NCI-H1092 (cell line): Measurements from ENCODE around the gene MAB21L1.

ENCODE experiments used
- DNase-seq: peaks from one replicate; lab custom pipeline; 2025; lab: John Stamatoyannopoulos, UW

MAB21L1 gene

DNA sequence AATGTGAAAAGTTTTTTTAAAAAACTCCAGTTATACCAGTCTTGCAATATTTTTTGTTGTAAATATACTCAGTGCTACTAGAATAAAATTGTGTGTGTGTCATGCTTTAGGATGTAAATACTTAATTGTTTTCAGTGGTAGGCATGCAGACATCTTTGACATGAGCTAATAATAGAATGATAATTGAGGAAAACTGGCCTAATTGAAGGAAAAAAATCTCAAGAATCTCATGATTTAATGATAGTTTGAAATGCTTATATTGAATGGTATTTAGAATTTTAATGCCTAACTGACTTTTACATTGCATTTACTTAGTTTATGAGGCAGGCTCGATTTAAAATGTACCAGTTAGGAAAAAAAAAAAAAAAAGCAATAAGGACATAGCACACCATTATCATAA is 3.2 kb upstream of the MAB21L1 start:
- DNase-seq = no peak

DNA sequence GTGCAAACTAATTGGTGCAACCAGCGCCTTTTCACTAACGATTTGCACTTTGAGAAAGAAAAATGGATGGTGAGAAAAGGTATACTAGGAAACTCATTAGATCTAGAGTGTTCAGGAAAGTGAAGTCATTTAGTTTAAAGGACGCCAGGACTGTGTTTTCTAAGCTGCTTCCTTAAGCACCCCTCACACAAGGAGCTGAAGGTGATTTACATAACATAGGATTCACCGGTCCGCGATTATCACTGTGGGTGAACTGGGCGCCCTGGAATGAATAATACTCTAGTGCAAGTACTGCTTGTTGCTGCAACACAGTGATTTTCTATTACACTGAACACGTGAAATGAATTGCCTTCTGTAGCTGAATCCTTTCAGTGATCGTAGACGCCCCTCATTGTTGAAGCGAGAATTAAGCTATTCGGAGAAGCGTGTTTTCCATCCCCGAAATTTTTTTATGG is 2.6 kb upstream of the MAB21L1 start:
- no peak for DNase-seq

DNA sequence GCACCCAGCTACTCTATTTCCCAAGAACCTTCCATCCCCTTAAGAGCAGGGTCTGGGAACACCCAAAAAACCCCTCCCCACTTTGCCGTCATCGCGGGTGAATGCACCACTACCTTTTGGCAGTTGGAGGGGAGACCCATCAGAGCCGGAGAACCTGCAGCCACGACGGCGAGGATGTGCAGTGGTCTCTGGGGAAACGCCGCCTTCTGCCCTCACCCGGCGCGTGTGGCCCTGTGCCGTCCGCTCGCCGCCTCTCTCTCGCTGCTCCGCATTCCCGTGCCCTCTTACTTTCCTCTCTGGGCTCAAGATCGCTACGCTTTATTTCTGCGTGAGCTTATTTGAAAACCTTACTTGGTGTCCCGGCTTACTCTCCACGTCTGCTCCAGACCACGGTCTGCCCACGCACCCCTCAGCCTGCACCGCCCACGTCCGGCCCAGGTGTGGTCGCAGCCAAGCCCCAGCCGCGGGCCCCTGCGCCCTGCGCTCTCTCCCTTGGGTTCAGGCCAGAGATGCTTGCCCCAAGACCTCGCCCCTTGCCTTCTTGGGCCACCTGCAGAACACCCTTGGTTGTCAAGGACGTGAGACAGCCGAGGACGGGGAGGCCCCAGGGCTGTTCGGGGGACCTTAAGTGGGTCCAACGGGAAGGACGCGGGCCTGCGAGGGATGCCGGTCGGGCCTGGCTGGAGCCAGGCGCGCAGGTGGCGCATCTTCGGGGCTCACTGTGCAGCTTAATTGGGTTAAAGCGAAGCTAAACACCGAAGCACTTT is 2.0 kb upstream of the MAB21L1 start:
- no peak for DNase-seq

DNA sequence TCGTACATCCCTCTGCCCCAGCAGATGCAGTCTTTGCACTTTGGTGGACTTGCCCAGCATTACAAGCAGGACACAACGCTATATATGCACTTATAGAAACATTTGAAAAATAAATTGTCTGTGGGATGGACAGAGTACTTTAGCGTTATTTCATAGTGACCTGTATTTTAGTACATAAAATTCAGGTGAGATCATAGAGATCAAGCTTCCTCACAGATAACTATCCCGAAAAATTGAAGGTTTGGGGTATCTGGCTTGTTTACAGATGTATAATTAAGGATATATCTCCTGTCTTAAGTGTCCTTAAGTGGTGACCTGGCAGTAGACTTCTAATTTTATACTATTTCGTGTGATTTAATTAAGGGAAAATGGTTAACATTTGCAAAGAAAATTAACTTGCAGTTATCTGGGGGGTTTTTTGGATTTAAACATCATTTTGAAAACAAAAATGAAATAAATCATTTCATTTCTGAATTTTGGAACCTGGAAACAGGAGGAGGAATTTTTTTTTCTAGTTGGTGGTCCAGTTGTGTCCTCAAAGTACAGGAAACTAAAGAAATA is 977 bp upstream of the MAB21L1 start:
- no peak for DNase-seq

DNA sequence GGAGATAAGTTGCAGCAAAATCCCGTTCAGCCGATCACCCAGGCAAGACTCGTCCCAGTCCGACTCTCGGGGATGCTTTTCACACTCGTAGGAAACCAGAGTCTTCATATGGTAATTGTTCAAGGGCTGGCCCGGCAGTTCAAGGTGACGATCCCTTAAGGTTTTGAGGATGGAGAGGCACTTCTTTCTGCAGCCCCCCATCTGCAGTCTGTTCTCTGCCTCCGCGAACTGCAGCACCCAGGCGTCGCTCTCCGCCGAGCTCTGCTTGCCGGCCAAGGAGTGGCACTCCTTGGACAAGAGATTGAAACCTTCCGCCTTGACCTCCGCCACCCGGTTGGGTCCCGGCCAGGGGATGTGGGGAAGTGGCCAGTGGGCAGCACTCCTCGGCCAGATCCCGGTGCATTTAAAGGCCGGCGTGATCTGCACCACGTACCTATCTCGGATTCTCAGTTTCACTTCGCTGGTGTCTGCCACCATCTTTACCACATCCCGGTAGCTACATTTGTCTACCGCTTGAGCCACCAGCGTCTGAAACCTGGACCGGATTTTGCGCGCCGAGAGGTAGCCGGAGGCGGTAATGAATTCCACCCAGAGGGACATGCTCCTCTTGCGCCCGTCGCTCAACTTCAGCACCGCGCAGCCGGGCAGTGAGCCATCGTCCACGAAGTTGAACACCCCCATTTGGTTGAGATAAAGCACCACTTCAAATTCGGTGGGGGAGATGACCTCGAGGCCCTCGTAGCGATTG is 1.1 kb downstream of the MAB21L1 start:
- no peak for DNase-seq

DNA sequence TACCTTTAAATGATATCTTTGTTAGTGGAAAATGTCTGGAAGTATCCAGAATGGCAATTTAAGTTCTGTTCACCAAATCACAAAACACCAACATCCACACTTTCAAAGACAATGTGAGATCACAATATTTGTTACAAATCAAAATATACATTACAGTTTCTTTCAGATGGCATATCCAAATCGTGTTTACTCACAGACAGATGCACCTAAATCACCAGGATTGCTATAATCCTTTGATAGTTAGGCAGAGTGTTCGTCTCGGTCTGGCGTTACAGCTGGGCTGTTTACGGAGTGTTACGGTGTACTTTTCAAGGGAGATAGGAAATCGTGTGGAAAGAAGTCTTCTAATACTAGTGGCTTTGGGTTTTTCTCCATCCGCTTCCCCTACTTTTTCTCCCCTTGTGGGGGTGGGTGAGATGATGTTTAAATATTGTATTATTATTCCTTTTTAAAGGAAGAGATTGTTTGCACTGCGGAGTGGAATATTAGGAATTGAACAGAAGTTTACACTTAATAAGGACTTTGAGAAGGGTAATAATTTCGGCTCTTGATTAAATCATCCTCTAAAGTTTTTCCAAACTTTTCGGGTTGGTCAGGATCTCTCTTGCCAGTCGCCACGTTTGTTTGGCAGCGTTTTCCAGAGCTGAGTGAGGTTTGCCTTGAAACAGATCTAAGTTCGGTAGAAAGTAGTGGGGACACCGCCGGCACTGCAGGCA is 1.8 kb downstream of the MAB21L1 start:
- DNase-seq = no peak

DNA sequence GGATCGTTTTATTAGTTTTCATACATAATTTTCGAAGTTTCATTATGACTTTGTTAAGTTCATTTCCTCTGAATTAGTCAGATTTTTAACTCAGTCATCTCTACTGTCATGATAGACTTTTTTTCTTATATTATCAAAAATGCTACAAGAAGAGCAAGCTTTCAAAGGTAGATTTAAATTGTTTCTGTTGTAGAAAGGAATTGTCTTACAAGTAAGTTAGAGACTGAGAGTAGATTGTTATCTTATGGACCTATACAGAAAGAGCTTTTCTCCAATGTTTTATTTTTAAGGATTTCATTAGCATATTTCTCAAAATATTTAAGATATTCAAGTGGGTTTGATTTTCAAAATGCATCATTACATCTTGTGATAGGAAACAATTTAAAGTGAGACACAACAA is 2.7 kb downstream of the MAB21L1 start:
- DNase-seq = no peak

DNA sequence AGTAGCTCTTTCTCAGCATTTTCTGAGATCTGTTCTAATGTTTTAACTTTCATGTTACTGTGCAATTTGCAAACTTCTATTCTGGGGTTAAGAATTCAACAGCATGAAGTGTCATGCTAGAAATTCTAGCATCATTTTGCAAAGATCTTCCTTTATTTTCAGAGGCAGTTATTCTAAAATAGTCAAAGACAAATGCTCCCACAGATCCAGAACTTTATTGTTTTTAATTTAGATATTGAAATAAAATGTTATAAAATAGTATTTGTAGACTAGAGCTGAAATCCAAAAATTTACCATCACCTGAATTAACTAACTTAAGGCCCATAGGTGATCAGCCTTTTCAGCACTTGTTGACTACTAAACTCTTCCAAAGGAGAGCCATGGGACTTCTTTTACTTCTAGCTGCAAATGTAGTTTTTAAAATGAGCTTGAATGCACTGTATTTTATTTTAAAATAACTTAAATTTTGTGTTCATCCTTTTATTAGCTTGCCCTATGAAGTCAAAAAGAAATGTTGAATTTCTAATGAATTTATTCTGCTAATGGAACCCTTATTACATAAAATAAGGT is 3.2 kb downstream of the MAB21L1 start:
- no peak for DNase-seq

DNA sequence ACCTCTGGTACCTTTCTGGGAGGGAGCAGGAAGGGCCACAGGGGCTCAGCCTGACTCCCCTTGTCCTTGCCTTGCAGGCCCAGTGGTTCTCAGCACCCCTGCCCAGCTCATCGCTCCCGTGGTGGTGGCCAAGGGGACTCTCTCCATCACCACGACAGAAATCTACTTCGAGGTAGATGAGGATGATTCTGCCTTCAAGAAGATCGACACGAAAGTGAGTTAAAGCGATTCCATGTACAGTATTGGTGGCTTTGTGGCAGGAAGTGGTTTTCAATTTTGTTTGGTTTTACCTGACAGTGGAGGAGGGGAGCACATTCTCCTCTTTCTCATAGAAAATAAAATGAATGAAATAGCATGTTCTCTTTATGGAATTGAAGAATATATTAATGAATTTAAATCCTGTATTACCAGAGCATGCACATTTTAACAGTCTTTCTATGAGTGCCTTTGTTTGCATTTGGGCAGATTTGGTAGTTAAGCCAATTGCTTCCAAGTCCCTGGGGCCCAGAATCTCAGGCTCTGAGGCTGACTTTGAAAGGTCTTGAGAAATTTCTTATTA is 4.1 kb downstream of the MAB21L1 start:
- DNase-seq = no peak

DNA sequence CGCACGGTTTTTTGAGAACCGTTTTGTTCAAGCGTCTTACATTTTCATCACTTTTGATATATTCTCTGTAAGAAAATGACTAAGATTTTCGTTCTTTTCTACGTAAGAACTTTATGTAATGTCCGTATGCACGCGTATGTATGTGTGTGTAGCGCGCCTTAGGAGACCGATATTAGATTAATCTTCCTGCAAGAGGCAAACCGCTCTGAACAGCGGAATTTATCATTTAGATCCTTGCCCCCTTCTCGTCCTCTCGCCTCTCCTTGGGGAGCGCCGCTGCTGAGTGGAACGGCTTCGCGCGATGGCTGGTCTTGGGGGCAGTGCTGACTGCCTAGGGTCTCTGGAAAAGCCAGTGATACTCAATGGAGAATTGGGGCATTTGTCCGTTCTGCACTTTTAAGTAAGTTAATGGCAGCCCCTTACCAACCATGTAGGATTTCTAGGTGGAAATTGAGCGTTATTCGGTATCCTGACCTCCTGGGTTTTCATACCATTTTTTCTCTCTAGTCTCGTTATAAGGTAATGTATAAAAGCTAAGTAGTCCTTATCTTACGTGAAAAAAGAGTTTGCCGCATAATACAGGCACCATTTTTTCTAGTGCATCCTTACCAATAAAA is 4.7 kb downstream of the MAB21L1 start:
- no peak for DNase-seq

DNA sequence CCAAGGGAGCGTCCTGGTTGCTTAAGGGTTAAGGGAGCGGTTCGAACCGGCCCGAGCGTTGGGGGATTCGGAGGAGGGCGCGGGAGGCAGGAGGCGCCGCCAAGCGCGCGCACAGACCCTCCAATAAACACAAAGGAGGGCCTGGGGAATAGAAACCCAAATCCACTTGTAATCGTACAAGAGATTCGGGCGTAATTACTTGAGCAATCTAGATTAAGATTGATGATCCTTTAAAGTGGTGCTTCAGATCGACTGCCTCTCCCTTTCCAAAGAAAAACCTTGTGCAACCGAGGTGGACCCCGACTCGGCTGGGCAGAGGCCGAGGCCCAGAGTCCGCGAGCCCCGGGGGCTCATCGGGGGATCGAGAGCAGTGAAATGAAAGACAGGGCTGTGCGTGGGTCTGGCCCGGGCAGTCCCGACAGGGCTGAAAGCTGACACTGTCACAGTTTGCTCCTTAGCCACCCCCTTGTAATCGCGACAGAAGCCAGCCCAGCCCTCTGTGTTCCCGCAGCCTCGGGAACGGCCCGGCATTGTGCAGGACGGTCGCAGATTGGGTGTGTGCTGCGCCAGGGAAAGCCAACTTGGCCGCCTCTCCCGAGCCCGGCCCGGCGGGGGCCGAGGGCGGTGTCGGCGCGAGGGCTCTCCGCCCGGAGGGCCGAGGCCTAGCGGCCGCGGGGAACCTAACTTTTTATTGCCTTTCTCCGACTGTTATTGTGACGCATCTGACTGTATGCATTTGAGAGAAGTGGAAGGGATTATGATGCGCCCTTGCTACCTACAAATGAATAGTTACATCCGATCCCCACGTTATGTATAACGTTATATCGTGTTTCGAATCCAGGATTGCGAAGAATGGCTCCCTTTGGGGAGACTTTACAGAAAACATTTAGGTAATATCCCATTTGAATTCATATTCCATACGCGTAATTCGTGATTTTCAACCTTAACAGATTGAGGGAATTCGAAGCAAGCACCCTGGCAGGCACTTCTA is 5.5 kb downstream of the MAB21L1 start:
- DNase-seq = no peak

DNA sequence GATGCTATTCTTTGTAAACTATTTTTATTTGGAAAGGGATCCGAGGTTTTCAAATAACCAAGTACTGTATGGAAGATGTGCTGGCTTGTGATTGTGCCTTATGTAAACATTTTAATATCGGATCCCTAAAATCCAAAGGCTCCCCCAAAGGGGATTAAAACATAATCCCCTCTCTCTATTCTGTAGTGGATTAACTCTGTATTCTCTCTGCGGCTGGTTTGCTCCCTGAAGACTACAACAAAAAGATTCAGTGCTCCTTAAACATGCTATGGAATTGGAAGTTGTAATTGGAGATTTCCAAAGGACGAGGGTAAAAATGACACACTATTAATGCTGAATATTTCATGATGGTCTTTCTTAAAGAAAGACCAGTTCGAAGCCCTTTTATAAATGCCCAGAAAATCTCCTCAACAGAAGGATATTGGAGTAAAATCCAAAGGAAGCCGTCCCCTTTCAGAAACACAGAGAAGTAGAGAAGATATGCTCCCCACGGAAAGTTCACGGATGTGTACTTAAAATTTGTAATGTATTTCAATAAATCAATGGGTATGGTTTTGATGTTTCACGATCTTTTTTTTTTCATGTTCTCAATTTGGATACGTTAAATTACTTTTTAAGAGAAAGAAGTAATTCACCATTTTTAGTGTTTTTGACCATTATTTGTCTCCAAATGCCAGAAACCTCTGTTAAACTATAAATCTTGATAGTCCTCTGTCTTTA is 6.5 kb downstream of the MAB21L1 start:
- DNase-seq = no peak

DNA sequence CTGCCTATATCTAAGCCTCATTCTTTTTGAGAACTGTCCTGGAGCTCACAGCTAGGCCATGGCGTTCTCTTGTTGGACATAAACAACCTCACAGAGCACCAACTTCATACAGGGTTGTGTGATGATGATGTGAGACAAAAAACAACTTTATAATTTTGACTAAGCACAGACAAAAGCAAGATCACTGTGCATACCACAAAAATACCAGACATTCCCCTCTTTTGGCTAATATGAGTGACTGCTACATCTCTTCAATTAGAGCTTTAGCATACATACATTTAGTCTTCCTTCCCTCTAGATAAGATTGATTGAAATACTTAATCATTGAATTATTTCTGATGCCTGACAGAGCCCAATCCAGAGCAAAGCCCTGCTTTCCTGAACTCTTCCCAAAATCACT is 8.3 kb downstream of the MAB21L1 start:
- no peak for DNase-seq

DNA sequence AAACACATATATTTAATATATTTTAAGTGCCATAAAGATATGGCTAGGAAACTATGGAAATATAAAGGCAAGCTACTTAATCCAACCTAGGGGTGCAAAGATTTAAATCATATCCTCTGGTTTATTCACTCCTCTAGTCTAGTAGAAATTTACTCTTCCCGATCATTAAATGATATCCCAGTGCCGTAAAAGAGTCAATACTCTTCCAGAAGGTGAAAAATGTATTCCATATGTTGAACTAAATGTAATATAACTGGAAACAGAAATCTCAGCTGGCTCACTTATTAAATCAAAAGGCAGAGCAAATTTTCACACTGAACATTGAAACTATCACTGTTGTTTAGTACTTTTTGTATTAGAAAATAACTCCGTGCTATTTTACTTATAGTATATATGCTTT is 11.1 kb downstream of the MAB21L1 start:
- no peak for DNase-seq

DNA sequence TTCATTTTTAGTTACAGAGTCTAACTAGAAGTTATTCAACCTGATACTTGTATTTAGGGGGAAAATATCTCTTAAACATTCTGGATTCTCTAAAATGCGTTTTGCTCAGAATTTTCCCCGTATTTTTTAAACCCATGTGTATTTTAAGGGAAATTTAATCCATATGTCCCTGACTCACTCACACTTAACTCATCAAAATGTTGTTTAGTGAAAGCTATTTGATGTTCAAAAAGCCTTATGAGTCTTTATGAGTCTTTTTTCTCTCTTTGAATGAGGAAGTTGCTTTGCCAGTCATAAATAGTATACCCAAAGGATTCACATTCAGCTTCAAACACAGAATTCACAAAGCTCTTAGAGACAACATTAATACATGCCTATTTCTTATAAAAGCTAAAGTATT is 16.4 kb downstream of the MAB21L1 start:
- DNase-seq = no peak

DNA sequence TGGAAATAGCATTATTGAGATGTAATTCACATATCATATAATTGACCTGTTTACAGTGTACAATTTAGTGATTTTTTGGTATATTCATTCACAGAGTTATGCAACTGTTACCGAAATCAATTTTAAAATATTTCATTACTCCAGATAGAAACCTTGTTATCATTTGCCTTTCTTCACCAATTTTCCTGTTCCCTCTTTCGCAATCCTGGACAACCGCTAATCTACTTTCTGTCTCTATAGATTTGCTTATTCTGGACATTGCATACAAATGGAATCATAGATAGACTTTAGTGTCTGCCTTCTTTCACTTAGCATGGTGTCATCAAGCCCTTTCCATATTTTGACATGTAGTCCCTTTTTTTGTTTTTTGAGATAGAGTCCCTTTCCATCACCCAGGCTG is 19.2 kb downstream of the MAB21L1 start:
- no peak for DNase-seq

DNA sequence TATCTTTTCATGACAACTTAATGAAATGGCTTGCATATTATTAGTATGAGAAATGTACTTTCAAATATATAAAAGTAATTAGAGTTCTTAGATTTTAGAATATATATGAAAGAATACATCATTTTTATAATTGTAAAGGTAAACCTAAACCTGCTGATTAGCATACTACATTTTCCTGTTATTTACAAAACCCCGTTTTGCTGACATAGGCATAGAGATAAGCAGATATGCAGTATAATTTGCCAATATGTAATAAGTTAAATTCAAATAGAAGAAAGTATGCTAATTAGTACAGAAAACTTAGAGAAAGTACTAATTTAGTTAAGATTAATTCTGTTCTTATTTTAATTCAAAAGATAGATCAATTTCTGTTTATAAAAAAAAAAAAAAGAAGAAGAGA is 21.5 kb downstream of the MAB21L1 start:
- DNase-seq = no peak

DNA sequence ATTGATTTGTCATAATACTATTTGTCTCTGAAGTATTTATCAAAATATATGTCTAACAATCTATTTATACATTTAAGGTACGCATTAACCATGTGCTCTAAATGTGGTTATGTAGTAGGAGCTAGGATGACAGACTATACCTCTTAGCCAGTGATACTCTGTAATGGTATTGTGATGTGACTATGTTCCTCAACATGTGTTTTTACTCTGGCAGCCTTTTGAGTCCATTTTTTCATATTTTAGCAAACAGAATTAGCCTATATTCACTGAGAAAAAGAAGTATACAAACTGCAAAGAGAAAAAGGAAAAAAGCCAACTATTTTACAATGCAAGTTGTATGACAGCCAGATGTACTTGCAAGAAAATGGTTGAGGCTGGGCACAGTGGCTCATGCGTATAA is 26.7 kb downstream of the MAB21L1 start:
- no peak for DNase-seq

DNA sequence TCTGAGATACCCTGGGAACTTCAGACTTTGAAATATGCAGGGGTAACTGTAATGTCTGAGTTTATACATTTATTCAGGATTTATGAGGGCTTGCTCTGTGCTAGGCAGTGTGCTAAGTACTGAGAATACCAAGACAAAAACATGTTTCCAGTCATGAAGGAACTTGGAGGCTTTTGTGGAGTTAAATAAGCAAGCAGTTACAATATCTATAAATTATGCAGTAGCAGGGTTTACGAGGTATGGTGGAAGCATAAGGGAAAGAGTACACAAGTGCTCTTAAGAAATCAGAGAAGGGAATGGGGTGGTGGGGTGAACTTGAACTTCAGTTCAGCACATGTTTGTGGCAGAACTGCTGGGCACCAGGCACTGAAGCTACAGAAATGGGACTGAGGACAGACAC is 28.0 kb downstream of the MAB21L1 start:
- no peak for DNase-seq
